AG09309 (cell line): ENCODE data around the gene NDUFV1.

Experiments used
- DNase-seq: peaks from one replicate; pipeline ENCODE4 v3.0.0-alpha.2; 2010; ENCODE audit warnings: low read depth
- H3K4me3 ChIP-seq: 2 replicates; pipeline ENCODE4 v1.5.1; 2011; ENCODE audit warnings: mild to moderate bottlenecking, low read depth, low read length, moderate library complexity; ENCODE audit not compliant: control insufficient read depth
- CTCF ChIP-seq: IDR thresholded peaks from 2 replicates; pipeline ENCODE4 v1.5.1; 2011; ENCODE audit warnings: mild to moderate bottlenecking, low read depth, low read length, inconsistent platforms; ENCODE audit not compliant: insufficient read depth, control insufficient read depth; ENCODE audit errors: missing control alignments

NDUFV1 gene

GRCh38 chr11:67607507-67607906 is 771 bp downstream of the NDUFV1 start:
- TF ChIP-seq CTCF: no peak
- no peak for DNase-seq
- H3K4me3 ChIP-seq: peak overlapping the region; percentile 98

- no peak for TF ChIP-seq CTCF
- no peak overlapping the region for H3K4me3 ChIP-seq
- DNase-seq: no peak
These were observed 1.8 kb downstream of the NDUFV1 start for GRCh38 chr11:67608486-67608885.

GRCh38 chr11:67609316-67609715 is 2.6 kb downstream of the NDUFV1 start:
- DNase-seq: no peak
- TF ChIP-seq CTCF: no peak
- no peak overlapping the region for H3K4me3 ChIP-seq

- TF ChIP-seq CTCF: no peak
These were observed 3.6 kb downstream of the NDUFV1 start for GRCh38 chr11:67610302-67610868.

GRCh38 chr11:67611165-67611564 is 4.4 kb downstream of the NDUFV1 start:
- no peak overlapping the region for H3K4me3 ChIP-seq
- no peak for DNase-seq
- TF ChIP-seq CTCF: no peak

More at GRCh38 chr11:67610302-67610868, 3.6 kb downstream of the NDUFV1 start:
- no peak overlapping the region for H3K4me3 ChIP-seq
- DNase-seq: no peak

GRCh38 chr11:67611704-67612587 is 5.2 kb downstream of the NDUFV1 start:
- no peak for TF ChIP-seq CTCF
- H3K4me3 ChIP-seq: no peak overlapping the region
- no peak for DNase-seq

GRCh38 chr11:67612751-67613150 is 6.0 kb downstream of the NDUFV1 start:
- no peak for DNase-seq
- no peak overlapping the region for H3K4me3 ChIP-seq
- TF ChIP-seq CTCF: no peak
